Keratinocyte (primary cell): ENCODE measurements around the gene STARD5.

Source experiments
- EZH2 ChIP-seq: IDR thresholded peaks from one replicate; pipeline ENCODE4 v1.6.1; 2012; ENCODE audit warnings: inconsistent platforms, mild to moderate bottlenecking, low read length, moderate library complexity
- TF ChIP-seq, protein P1 (sequence below), 3 experiments: IDR thresholded peaks in 1 of 3; conservative IDR thresholded peaks in 1 of 3; optimal IDR thresholded peaks in 1 of 3; 2 replicates in 2 of 3; 3 replicates in 1 of 3; pipeline versions ENCODE3 to v1.5.1; 2011; ENCODE audit warnings: low read length in 3 of 3, mild to moderate bottlenecking in 3 of 3, moderate library complexity in 2 of 3, control low read depth in 1 of 3, inconsistent platforms in 1 of 3; ENCODE audit not compliant: insufficient read depth in 2 of 3; ENCODE audit errors: extremely low read depth in 1 of 3

DNA sequence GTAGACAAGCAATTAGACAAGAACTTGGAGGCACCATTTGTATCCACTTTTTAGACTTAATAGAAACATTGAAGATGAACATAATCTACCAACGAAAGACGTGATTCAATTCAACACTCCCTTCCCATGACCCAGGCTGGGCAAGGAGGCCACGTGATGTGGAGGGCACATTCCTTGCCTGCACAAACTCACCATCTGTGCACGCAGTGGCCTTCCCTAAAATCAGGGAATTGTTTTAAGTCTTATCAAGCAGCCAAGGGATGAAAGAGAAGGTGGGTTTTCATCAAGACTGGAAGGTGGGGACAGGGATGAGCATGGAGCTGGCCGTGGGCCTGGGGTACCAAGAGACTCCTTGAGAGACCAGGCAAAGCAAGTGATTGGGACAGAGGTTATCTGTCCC is 13.5 kb downstream of the STARD5 start:
- TF ChIP-seq, protein P1, sequence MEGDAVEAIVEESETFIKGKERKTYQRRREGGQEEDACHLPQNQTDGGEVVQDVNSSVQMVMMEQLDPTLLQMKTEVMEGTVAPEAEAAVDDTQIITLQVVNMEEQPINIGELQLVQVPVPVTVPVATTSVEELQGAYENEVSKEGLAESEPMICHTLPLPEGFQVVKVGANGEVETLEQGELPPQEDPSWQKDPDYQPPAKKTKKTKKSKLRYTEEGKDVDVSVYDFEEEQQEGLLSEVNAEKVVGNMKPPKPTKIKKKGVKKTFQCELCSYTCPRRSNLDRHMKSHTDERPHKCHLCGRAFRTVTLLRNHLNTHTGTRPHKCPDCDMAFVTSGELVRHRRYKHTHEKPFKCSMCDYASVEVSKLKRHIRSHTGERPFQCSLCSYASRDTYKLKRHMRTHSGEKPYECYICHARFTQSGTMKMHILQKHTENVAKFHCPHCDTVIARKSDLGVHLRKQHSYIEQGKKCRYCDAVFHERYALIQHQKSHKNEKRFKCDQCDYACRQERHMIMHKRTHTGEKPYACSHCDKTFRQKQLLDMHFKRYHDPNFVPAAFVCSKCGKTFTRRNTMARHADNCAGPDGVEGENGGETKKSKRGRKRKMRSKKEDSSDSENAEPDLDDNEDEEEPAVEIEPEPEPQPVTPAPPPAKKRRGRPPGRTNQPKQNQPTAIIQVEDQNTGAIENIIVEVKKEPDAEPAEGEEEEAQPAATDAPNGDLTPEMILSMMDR (optimal IDR thresholded peaks at IDR 0.05 in 1 of 3, IDR thresholded peaks at IDR 0.05 in 1 of 3, conservative IDR thresholded peaks at IDR 0.05 in 1 of 3; ENCODE audit: extremely low read depth in 1 of 3, insufficient read depth in 2 of 3, low read length in 3 of 3): no peak
- TF ChIP-seq EZH2: no peak
